ENCODE measurements around the gene H1-8.

GRCh38 chr3:129579991-129580390 is 37.0 kb downstream of the H1-8 start:
- TF ChIP-seq CTCF (conservative IDR thresholded peaks at IDR 0.05) (no peak), EZH2 (IDR thresholded peaks at IDR 0.05; ENCODE audit: low read depth) (no peak)
